SH-SY5Y (cell line): ENCODE results near the gene NME7.

Experiments
- GATA2 ChIP-seq: IDR thresholded peaks from 2 replicates; pipeline ENCODE4 v1.6.1; 2011; ENCODE audit warnings: mild to moderate bottlenecking, low read depth, low read length
- GATA3 ChIP-seq: IDR thresholded peaks from 2 replicates; pipeline ENCODE4 v1.6.1; 2011; ENCODE audit warnings: low read depth, mild to moderate bottlenecking, low read length, moderate library complexity

DNA sequence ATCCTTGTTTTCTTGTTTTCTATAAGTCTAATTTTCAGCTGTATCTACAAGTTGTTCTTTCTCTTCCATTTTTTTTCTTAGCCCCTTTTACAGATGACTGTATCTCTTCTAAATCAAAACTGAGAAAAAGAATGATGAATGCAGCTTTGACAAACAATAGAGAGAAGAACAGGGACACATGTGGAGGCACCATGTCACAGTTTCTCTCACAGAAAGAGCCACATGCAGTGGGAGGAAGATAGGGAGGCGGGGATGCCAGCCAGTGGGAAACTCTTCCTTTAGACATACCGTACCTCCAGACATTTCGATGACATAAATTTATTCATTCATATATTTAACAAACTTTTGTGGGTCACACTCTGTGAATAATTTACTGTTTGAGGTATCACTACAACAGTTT, 45.5 kb downstream of the NME7 start:
- TF ChIP-seq GATA3 (no peak), GATA2 (no peak)
